ENCODE data around the gene TTC3. TPM values are rescaled to one million over a fixed set of nuclear protein-coding genes. Genes with fewer than 3 reads are reported as not detected.

The TTC3 gene
- total and polyA plus RNA-seq, 10 of the 15 experiments (the other 5 are each of a cell fraction or from before 2014, with no cell fraction given) = 23.1 to 94.9 (median 72.7) TPM

GRCh38 chr21:37072988-37073416 is at the start of gene TTC3, which contains the start of gene PIGP (continued):
- TF ChIP-seq POLR2AphosphoS2 (IDR thresholded peaks at IDR 0.05; ENCODE audit: low read depth, low read length) = no peak
- TF ChIP-seq EGR1 (IDR thresholded peaks at IDR 0.05; ENCODE audit: borderline replicate concordance in 1 of 2, low read depth in 2 of 2, low read length in 2 of 2) = peak; percentile 75 to 99
- peak; percentile 56; the same call in 1 of the 2 replicates for TF ChIP-seq MAX (IDR thresholded peaks at IDR 0.05; ENCODE audit: low read depth, low read length)
- no peak for TF ChIP-seq BCL11A (IDR thresholded peaks at IDR 0.05; ENCODE audit: low read depth, low read length)
- TF ChIP-seq FOXM1 (IDR thresholded peaks at IDR 0.05; ENCODE audit: low read depth, low read length) = no peak
- no peak for TF ChIP-seq HDAC6 (IDR thresholded peaks at IDR 0.05; ENCODE audit: unreplicated experiment)
- TF ChIP-seq ZSCAN29 (IDR thresholded peaks at IDR 0.05) = 0 out of 2 replicates have a peak, but pooled peaks have one; percentile 30
- TF ChIP-seq NR2C2 (IDR thresholded peaks at IDR 0.05; ENCODE audit: borderline replicate concordance, control insufficient read depth, insufficient read length, low read depth) = no peak
- TF ChIP-seq NFYB (IDR thresholded peaks at IDR 0.05; ENCODE audit: insufficient read depth, low read depth, low read length) = no peak
- no peak for TF ChIP-seq SPI1 (IDR thresholded peaks at IDR 0.05; ENCODE audit: borderline replicate concordance, insufficient read depth, low read depth, low read length)
- TF ChIP-seq ATF7 (IDR thresholded peaks at IDR 0.05; ENCODE audit: low read depth) = no peak
- TF ChIP-seq, protein P1, sequence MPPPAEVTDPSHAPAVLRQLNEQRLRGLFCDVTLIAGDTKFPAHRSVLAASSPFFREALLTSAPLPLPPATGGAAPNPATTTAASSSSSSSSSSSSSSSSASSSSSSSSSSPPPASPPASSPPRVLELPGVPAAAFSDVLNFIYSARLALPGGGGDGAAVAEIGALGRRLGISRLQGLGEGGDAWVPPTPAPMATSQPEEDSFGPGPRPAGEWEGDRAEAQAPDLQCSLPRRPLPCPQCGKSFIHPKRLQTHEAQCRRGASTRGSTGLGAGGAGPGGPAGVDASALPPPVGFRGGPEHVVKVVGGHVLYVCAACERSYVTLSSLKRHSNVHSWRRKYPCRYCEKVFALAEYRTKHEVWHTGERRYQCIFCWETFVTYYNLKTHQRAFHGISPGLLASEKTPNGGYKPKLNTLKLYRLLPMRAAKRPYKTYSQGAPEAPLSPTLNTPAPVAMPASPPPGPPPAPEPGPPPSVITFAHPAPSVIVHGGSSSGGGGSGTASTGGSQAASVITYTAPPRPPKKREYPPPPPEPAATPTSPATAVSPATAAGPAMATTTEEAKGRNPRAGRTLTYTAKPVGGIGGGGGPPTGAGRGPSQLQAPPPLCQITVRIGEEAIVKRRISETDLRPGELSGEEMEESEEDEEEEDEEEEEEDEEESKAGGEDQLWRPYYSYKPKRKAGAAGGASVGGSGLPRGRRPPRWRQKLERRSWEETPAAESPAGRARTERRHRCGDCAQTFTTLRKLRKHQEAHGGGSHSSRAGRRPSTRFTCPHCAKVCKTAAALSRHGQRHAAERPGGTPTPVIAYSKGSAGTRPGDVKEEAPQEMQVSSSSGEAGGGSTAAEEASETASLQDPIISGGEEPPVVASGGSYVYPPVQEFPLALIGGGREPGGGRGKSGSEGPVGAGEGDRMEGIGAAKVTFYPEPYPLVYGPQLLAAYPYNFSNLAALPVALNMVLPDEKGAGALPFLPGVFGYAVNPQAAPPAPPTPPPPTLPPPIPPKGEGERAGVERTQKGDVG (CRISPR knock-in tag; IDR thresholded peaks at IDR 0.05) = no peak
- 0 out of 2 replicates have a peak, but pooled peaks have one; percentile 27 for TF ChIP-seq TCF3 (IDR thresholded peaks at IDR 0.05; ENCODE audit: borderline replicate concordance, insufficient read depth, low read depth, low read length)
- TF ChIP-seq YY1 (IDR thresholded peaks at IDR 0.05; ENCODE audit: low read depth, low read length) = peak; percentile 52; the same call in 1 of the 2 replicates
- TF ChIP-seq E2F8 (IDR thresholded peaks at IDR 0.05; ENCODE audit: low read depth, partially characterized antibody) = no peak
- peak; percentile 66 for TF ChIP-seq BRCA1 (IDR thresholded peaks at IDR 0.05; ENCODE audit: low read depth, low read length)
- no peak; the same call in 1 of the 2 replicates for TF ChIP-seq SMARCA5 (IDR thresholded peaks at IDR 0.05)
- TF ChIP-seq RELA (IDR thresholded peaks at IDR 0.05; ENCODE audit: borderline replicate concordance, partially characterized antibody) = peak; percentile 58
- no peak for TF ChIP-seq RBBP5 (conservative IDR thresholded peaks at IDR 0.05)
- no peak for TF ChIP-seq ETV6 (conservative IDR thresholded peaks at IDR 0.05 in 1 of 2, IDR thresholded peaks at IDR 0.05 in 1 of 2; ENCODE audit: borderline replicate concordance in 1 of 2, low read depth in 1 of 2)
- TF ChIP-seq CREB1 (IDR thresholded peaks at IDR 0.05; ENCODE audit: low read depth) = peak; percentile 68; the same call in 1 of the 2 replicates

Measured in GM12878 (cell line).